NCI-H1436 (cell line): ENCODE data around the gene JPH2.

ENCODE experiments used
- DNase-seq: peaks from one replicate; lab custom pipeline; 2025; lab: John Stamatoyannopoulos, UW

The JPH2 gene

GRCh38 chr20:44187772-44188709 lies 1.1 kb upstream of the JPH2 start:
- no peak for DNase-seq

GRCh38 chr20:44186674-44187053 lies 324 bp downstream of the JPH2 start:
- no peak for DNase-seq

- DNase-seq, result no peak
Measured at GRCh38 chr20:44186201-44186600, 787 bp downstream of the JPH2 start.

GRCh38 chr20:44185574-44185973 lies 1.4 kb downstream of the JPH2 start:
- no peak for DNase-seq

- no peak for DNase-seq
Measured at GRCh38 chr20:44183282-44183681, 3.7 kb downstream of the JPH2 start.

- DNase-seq, result no peak
Measured at GRCh38 chr20:44182863-44183262, 4.1 kb downstream of the JPH2 start.

GRCh38 chr20:44182135-44182765 lies 4.7 kb downstream of the JPH2 start:
- DNase-seq, result no peak

- DNase-seq, result no peak
Measured at GRCh38 chr20:44181611-44182010, 5.4 kb downstream of the JPH2 start.

- DNase-seq, result no peak
Measured at GRCh38 chr20:44180814-44181213, 6.2 kb downstream of the JPH2 start.

- no peak for DNase-seq
Measured at GRCh38 chr20:44176833-44177534, 10.0 kb downstream of the JPH2 start.

GRCh38 chr20:44174996-44175765 lies 11.8 kb downstream of the JPH2 start:
- DNase-seq, result no peak

- no peak for DNase-seq
Measured at GRCh38 chr20:44173846-44174245, 13.1 kb downstream of the JPH2 start.

GRCh38 chr20:44173116-44173515 lies 13.9 kb downstream of the JPH2 start:
- DNase-seq, result no peak

- DNase-seq, result no peak
Measured at GRCh38 chr20:44172572-44172950, 14.4 kb downstream of the JPH2 start.

- DNase-seq, result no peak
Measured at GRCh38 chr20:44171775-44172571, 15.0 kb downstream of the JPH2 start.

- no peak for DNase-seq
Measured at GRCh38 chr20:44170816-44171410, 16.1 kb downstream of the JPH2 start.

- no peak for DNase-seq
Measured at GRCh38 chr20:44167736-44168135, 19.3 kb downstream of the JPH2 start.

GRCh38 chr20:44166477-44166876 lies 20.5 kb downstream of the JPH2 start:
- no peak for DNase-seq

GRCh38 chr20:44166008-44166407 lies 21.0 kb downstream of the JPH2 start:
- no peak for DNase-seq

- no peak for DNase-seq
Measured at GRCh38 chr20:44160133-44160532, 26.9 kb downstream of the JPH2 start.

GRCh38 chr20:44159711-44160110 lies 27.3 kb downstream of the JPH2 start:
- no peak for DNase-seq
